IMR-90 (cell line): Measurements from ENCODE around the gene BCAS4. TPM values are rescaled to one million over a fixed set of nuclear protein-coding genes. Genes with fewer than 3 reads are reported as not detected.

Source experiments
- ATAC-seq: fragments of 200-7000 bp; cut with Tn5 transposase; 2 replicates; pipeline ENCODE4 v1.9.1; 2020; ENCODE audit warnings: low read depth, mild to moderate bottlenecking, moderate library complexity
- BruUV-seq: library from RNA; stranded (reverse); fragments of 400-500 nt; replicated peaks from 2 replicates; lab custom pipeline; 2021; lab: Mats Ljungman, UMichigan
- CTCF ChIA-PET: fragments of 300-600 bp; formaldehyde crosslinking; extraction: SDS; loops from one replicate; lab custom pipeline; 2021; ENCODE audit warnings: antibody characterized with exemption; lab: Yijun Ruan, JAX
- POLR2A ChIA-PET: fragments of 300-600 bp; sonication (Branson Sonifier 250); formaldehyde crosslinking; loops from one replicate; lab custom pipeline; 2022; ENCODE audit warnings: antibody characterized with exemption; ENCODE audit not compliant: unreplicated experiment; lab: Charles Lee
- DNase-seq: peaks from one replicate; pipeline ENCODE4 v3.0.0; 2013
- H2AFZ ChIP-seq: replicated peaks from 2 replicates; pipeline ENCODE3; 2013; ENCODE audit warnings: low read length, mild to moderate bottlenecking; ENCODE audit not compliant: poor library complexity
- H2AK5ac ChIP-seq: 2 replicates; pipeline ENCODE4 v1.6.1; 2013; ENCODE audit warnings: low read depth, low read length, inconsistent platforms
- H2AK9ac ChIP-seq: replicated peaks from 2 replicates; pipeline ENCODE3; 2013; ENCODE audit warnings: mild to moderate bottlenecking, low read depth, low read length, moderate library complexity; ENCODE audit not compliant: poor library complexity
- H2BK120ac ChIP-seq: 2 replicates; pipeline ENCODE4 v1.6.1; 2013; ENCODE audit warnings: low read depth, low read length, inconsistent platforms
- H2BK15ac ChIP-seq: 3 replicates; pipeline ENCODE4 v1.6.1; 2013; ENCODE audit warnings: low read depth, low read length, inconsistent platforms
- H2BK20ac ChIP-seq: 2 replicates; pipeline ENCODE4 v1.6.1; 2013; ENCODE audit warnings: low read depth, mild to moderate bottlenecking, inconsistent platforms, low read length, moderate library complexity
- H2BK5ac ChIP-seq: 2 replicates; pipeline ENCODE4 v1.6.1; 2013; ENCODE audit warnings: mild to moderate bottlenecking, low read depth, low read length, inconsistent platforms; ENCODE audit not compliant: poor library complexity, severe bottlenecking
- H3K14ac ChIP-seq: replicated peaks from 2 replicates; pipeline ENCODE4 v1.6.1; 2013; ENCODE audit warnings: low read depth, low read length, inconsistent platforms
- H3K18ac ChIP-seq: 2 replicates; pipeline ENCODE4 v1.6.1; 2013; ENCODE audit warnings: low read depth, low read length, control low read depth
- H3K23ac ChIP-seq: 2 replicates; pipeline ENCODE4 v1.6.1; 2013; ENCODE audit warnings: low read depth, low read length, inconsistent platforms
- H3K27ac ChIP-seq: 2 replicates; pipeline ENCODE4 v1.5.1; 2013; ENCODE audit warnings: mild to moderate bottlenecking, control low read depth, low read length; ENCODE audit not compliant: insufficient read depth
- H3K27me3 ChIP-seq: 2 replicates; pipeline ENCODE4 v1.6.1; 2013; ENCODE audit warnings: low read length; ENCODE audit not compliant: control insufficient read depth, insufficient read depth
- H3K36me3 ChIP-seq: 2 replicates; pipeline ENCODE4 v1.6.1; 2013; ENCODE audit warnings: low read length, mixed read lengths; ENCODE audit not compliant: control insufficient read depth, insufficient read depth
- H3K4ac ChIP-seq: 2 replicates; pipeline ENCODE4 v1.6.1; 2013; ENCODE audit warnings: low read depth, low read length, inconsistent platforms
- H3K4me1 ChIP-seq: 2 replicates; pipeline ENCODE4 v1.6.1; 2013; ENCODE audit warnings: low read length, mixed read lengths; ENCODE audit not compliant: control insufficient read depth, insufficient read depth
- H3K4me2 ChIP-seq: 2 replicates; pipeline ENCODE4 v1.6.1; 2013; ENCODE audit warnings: low read depth, mild to moderate bottlenecking, control low read depth, low read length, moderate library complexity
- H3K4me3 ChIP-seq: 2 replicates; pipeline ENCODE4 v1.5.1; 2013; ENCODE audit warnings: low read depth, mild to moderate bottlenecking, control low read depth, low read length, moderate library complexity; ENCODE audit not compliant: insufficient read depth
- H3K56ac ChIP-seq: 2 replicates; pipeline ENCODE4 v1.6.1; 2013; ENCODE audit warnings: low read length, inconsistent platforms; ENCODE audit not compliant: insufficient read depth; ENCODE audit errors: extremely low read depth
- H3K79me1 ChIP-seq, 2 experiments: 2 replicates each; pipeline ENCODE4 v1.6.1; 2013; ENCODE audit warnings: low read length in 2 of 2, inconsistent platforms in 1 of 2, low read depth in 1 of 2
- H3K9ac ChIP-seq: 2 replicates; pipeline ENCODE4 v1.6.1; 2013; ENCODE audit warnings: low read depth, low read length, control low read depth
- H3K9me1 ChIP-seq: 2 replicates; pipeline ENCODE4 v1.6.1; 2013; ENCODE audit warnings: low read length, inconsistent platforms; ENCODE audit not compliant: insufficient read depth
- H3K9me3 ChIP-seq: 2 replicates; pipeline ENCODE4 v1.6.1; 2013; ENCODE audit warnings: low read length; ENCODE audit not compliant: control insufficient read depth, insufficient read depth
- H4K20me1 ChIP-seq: 2 replicates; pipeline ENCODE4 v1.6.1; 2013; ENCODE audit warnings: low read length, inconsistent platforms; ENCODE audit not compliant: insufficient read depth
- H4K5ac ChIP-seq: 2 replicates; pipeline ENCODE4 v1.6.1; 2013; ENCODE audit warnings: mild to moderate bottlenecking, low read depth, low read length, control low read depth
- H4K8ac ChIP-seq, 2 experiments: 2 replicates each; pipeline ENCODE4 v1.6.1; 2013; ENCODE audit warnings: low read depth in 2 of 2, low read length in 2 of 2, control low read depth in 1 of 2, inconsistent platforms in 1 of 2
- H4K91ac ChIP-seq: 2 replicates; pipeline ENCODE4 v1.6.1; 2013; ENCODE audit warnings: low read depth, low read length, inconsistent platforms; ENCODE audit not compliant: insufficient read depth
- BHLHE40 ChIP-seq: fragments of 150-350 bp; IDR thresholded peaks from 2 replicates; pipeline ENCODE4 v1.6.1; 2016; ENCODE audit warnings: mild to moderate bottlenecking, low read depth, low read length
- CEBPB ChIP-seq: IDR thresholded peaks from 2 replicates; pipeline ENCODE4 v1.6.1; 2012; ENCODE audit warnings: low read depth, low read length, improper control_type of control experiment
- CHD1 ChIP-seq: IDR thresholded peaks from 2 replicates; pipeline ENCODE4 v1.6.1; 2012; ENCODE audit warnings: low read depth, low read length, improper control_type of control experiment
- FOS ChIP-seq: fragments of 150-350 bp; IDR thresholded peaks from 2 replicates; pipeline ENCODE4 v1.6.1; 2016; ENCODE audit warnings: low read depth, low read length
- MAFK ChIP-seq: IDR thresholded peaks from 2 replicates; pipeline ENCODE4 v1.6.1; 2012; ENCODE audit warnings: low read depth, low read length, improper control_type of control experiment
- MAZ ChIP-seq: IDR thresholded peaks from 2 replicates; pipeline ENCODE4 v1.6.1; 2012; ENCODE audit warnings: low read depth, mild to moderate bottlenecking, low read length, improper control_type of control experiment, moderate library complexity, borderline replicate concordance
- MXI1 ChIP-seq: IDR thresholded peaks from 2 replicates; pipeline ENCODE4 v1.6.1; 2012; ENCODE audit warnings: low read depth, mild to moderate bottlenecking, low read length, moderate library complexity, borderline replicate concordance
- NFE2L2 ChIP-seq: fragments of 150-350 bp; IDR thresholded peaks from 2 replicates; pipeline ENCODE4 v1.6.1; 2016; ENCODE audit warnings: low read depth, mild to moderate bottlenecking, low read length
- POLR2A ChIP-seq: IDR thresholded peaks from 2 replicates; pipeline ENCODE4 v1.6.1; 2012; ENCODE audit warnings: mild to moderate bottlenecking, low read depth, low read length
- RAD21 ChIP-seq: IDR thresholded peaks from 2 replicates; pipeline ENCODE4 v1.6.1; 2012; ENCODE audit warnings: low read length, improper control_type of control experiment
- RCOR1 ChIP-seq: IDR thresholded peaks from 2 replicates; pipeline ENCODE4 v1.6.1; 2012; ENCODE audit warnings: mild to moderate bottlenecking, low read length, improper control_type of control experiment; ENCODE audit not compliant: insufficient replicate concordance
- RFX5 ChIP-seq: IDR thresholded peaks from 2 replicates; pipeline ENCODE4 v1.8.0; 2012; ENCODE audit warnings: low read depth, mild to moderate bottlenecking, low read length, moderate library complexity
- SMC3 ChIP-seq: fragments of 150-350 bp; IDR thresholded peaks from 2 replicates; pipeline ENCODE4 v1.6.1; 2016; ENCODE audit warnings: low read depth, mild to moderate bottlenecking, antibody characterized with exemption, low read length, moderate library complexity
- WGBS, 2 experiments: methylation state at CpG; one replicate each; pipeline versions ENCODE4 v1.1.5 to v1.1.7; 2013; ENCODE audit warnings: missing lambda C conversion rate in 2 of 2; ENCODE audit not compliant: insufficient read length in 1 of 2; ENCODE audit errors: extremely low coverage in 2 of 2; 5-methylcytosine and 5-hydroxymethylcytosine counted together
- dilution Hi-C: fragments of 300-500 bp; cut with HindIII; formaldehyde crosslinking; loops from one replicate; pipeline ENCODE4 v1.14.3; 2018; ENCODE audit warnings: low sequenced_read_pairs; ENCODE audit not compliant: unreplicated experiment
- in situ Hi-C: fragments of 300-500 bp; cut with MboI; formaldehyde crosslinking; loops from 3 replicates; pipeline ENCODE4 v1.14.3; 2019; ENCODE audit warnings: low sequenced_read_pairs, inconsistent platforms, mixed read lengths
- intact Hi-C: fragments of 100-400 bp; cut with micrococcal nuclease; formaldehyde crosslinking; loops from 2 replicates; pipeline ENCODE4 v1.10.0; 2022
- polyA plus RNA-seq, 3 experiments: library from polyadenylated mRNA; depleted of rRNA; stranded (reverse); fragments of >200 nt; gene quantifications; 2 replicates each; pipeline ENCODE4 v1.2.3, GENCODE V29; 2012; ENCODE audit warnings: low replicate concordance in 1 of 3
- total RNA-seq: library from RNA; depleted of rRNA; stranded (reverse); fragments of >200 nt; gene quantifications from 2 replicates; pipeline ENCODE4 v1.2.3, GENCODE V29; 2012
- TF ChIP-seq, protein P1 (sequence below): fragments of 150-350 bp; IDR thresholded peaks from 2 replicates; pipeline ENCODE4 v1.6.1; 2016; ENCODE audit warnings: low read depth, mild to moderate bottlenecking, low read length, moderate library complexity, borderline replicate concordance
- TF ChIP-seq, protein P2 (sequence below): conservative IDR thresholded peaks from 2 replicates; pipeline ENCODE4 v1.5.1; 2012; ENCODE audit warnings: mild to moderate bottlenecking, low read depth, low read length, improper control_type of control experiment
- TF ChIP-seq, protein P3 (sequence below): fragments of 150-350 bp; IDR thresholded peaks from 2 replicates; pipeline ENCODE4 v1.6.1; 2017; ENCODE audit warnings: mild to moderate bottlenecking, antibody characterized with exemption, low read length, low read depth

Gene BCAS4
- total and polyA plus RNA-seq, 2 of the 4 experiments (the other 2 are of a cell fraction), result 42.7 to 47.5 TPM

DNA sequence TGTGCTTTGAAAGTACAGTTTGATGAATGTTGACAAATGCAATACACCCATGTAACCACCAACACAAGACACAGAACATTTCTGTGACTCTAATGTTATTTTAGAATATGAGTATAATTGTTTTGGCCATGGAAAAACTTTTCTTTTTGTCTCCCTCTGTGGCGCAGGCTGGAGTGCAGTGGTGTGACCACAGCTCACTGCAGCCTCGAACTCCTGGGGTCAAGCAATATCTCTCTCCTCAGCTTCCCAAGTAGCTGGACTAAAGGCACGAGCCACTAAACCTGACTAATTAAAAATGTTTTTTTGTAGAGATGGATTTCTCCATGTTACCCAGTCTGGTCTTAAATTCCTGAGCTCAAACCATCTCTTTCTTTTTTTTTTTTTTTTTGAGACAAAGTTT lies 20.3 kb upstream of the BCAS4 start:
- in situ Hi-C loops (no loop called here), dilution Hi-C loops (no loop called here), intact Hi-C loops (no loop called here)
- H3K36me3 ChIP-seq, result no peaks in the 10 kb centered on the region
- no TSS peak for BruUV-seq
- no peak overlapping the region for H3K4me3 ChIP-seq
- H3K9me1 ChIP-seq, result no peaks in the 10 kb centered on the region
- H2BK5ac ChIP-seq, result no peak overlapping the region
- no peaks in the 10 kb centered on the region for H3K79me1 ChIP-seq
- DNase-seq (no peak), ATAC-seq (no peak)
- no peak overlapping the region for H2AK9ac ChIP-seq
- H3K27me3 ChIP-seq, result peaks cover 10% of the 10 kb centered on the region
- CTCF ChIA-PET, result interaction anchor here (0.6 kb wide), 1 partner anchor 630 kb away, joined by 3 read pairs; no protein-coding TSS in a partner anchor
- no peak overlapping the region for H4K8ac ChIP-seq
- H3K23ac ChIP-seq, result no peak overlapping the region
- H3K27ac ChIP-seq, result no peak overlapping the region
- POLR2A ChIA-PET, result interaction anchor here (0.6 kb wide), 1 partner anchor 13 kb away, joined by 9 read pairs; no protein-coding TSS in a partner anchor
- H2BK20ac ChIP-seq, result no peak overlapping the region
- no peak overlapping the region for H3K56ac ChIP-seq
- no peak overlapping the region for H2BK15ac ChIP-seq
- no peaks in the 10 kb centered on the region for H3K9me3 ChIP-seq
- H3K14ac ChIP-seq, result no peak overlapping the region
- H2AFZ ChIP-seq, result no peak overlapping the region
- no peaks in the 10 kb centered on the region for H4K20me1 ChIP-seq
- TF ChIP-seq, protein P1, sequence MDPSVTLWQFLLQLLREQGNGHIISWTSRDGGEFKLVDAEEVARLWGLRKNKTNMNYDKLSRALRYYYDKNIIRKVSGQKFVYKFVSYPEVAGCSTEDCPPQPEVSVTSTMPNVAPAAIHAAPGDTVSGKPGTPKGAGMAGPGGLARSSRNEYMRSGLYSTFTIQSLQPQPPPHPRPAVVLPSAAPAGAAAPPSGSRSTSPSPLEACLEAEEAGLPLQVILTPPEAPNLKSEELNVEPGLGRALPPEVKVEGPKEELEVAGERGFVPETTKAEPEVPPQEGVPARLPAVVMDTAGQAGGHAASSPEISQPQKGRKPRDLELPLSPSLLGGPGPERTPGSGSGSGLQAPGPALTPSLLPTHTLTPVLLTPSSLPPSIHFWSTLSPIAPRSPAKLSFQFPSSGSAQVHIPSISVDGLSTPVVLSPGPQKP, result no peak
- TF ChIP-seq CEBPB (no peak), MAFK (no peak), RFX5 (no peak), FOS (no peak), NFE2L2 (no peak), CHD1 (no peak), RAD21 (no peak), SMC3 (no peak), POLR2A (no peak), RCOR1 (no peak), MXI1 (no peak), MAZ (no peak), BHLHE40 (no peak)
- TF ChIP-seq, protein P2, sequence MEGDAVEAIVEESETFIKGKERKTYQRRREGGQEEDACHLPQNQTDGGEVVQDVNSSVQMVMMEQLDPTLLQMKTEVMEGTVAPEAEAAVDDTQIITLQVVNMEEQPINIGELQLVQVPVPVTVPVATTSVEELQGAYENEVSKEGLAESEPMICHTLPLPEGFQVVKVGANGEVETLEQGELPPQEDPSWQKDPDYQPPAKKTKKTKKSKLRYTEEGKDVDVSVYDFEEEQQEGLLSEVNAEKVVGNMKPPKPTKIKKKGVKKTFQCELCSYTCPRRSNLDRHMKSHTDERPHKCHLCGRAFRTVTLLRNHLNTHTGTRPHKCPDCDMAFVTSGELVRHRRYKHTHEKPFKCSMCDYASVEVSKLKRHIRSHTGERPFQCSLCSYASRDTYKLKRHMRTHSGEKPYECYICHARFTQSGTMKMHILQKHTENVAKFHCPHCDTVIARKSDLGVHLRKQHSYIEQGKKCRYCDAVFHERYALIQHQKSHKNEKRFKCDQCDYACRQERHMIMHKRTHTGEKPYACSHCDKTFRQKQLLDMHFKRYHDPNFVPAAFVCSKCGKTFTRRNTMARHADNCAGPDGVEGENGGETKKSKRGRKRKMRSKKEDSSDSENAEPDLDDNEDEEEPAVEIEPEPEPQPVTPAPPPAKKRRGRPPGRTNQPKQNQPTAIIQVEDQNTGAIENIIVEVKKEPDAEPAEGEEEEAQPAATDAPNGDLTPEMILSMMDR, result no peak
- TF ChIP-seq, protein P3, sequence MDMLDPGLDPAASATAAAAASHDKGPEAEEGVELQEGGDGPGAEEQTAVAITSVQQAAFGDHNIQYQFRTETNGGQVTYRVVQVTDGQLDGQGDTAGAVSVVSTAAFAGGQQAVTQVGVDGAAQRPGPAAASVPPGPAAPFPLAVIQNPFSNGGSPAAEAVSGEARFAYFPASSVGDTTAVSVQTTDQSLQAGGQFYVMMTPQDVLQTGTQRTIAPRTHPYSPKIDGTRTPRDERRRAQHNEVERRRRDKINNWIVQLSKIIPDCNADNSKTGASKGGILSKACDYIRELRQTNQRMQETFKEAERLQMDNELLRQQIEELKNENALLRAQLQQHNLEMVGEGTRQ, result no peak
- H4K91ac ChIP-seq, result no peak overlapping the region
- H3K9ac ChIP-seq, result no peak overlapping the region
- no peaks in the 10 kb centered on the region for H3K4me1 ChIP-seq
- no peak overlapping the region for H3K4ac ChIP-seq
- H2AK5ac ChIP-seq, result no peak overlapping the region
- H3K4me2 ChIP-seq, result no peak overlapping the region
- WGBS, 2 experiments, result no CpG with 5 or more reads among the region's 3 CpGs
- H4K5ac ChIP-seq, result no peak overlapping the region
- H2BK120ac ChIP-seq, result no peak overlapping the region
- no peak overlapping the region for H3K18ac ChIP-seq
